ENCODE data around the gene KCNJ10. TPM values are rescaled to one million over a fixed set of nuclear protein-coding genes. Genes with fewer than 3 reads are reported as not detected.

The KCNJ10 gene
- total RNA-seq, 1 experiment from 2014 or later, result 1.4 TPM

GRCh38 chr1:159955456-159955855 is 114.5 kb downstream of the KCNJ10 start:
- Mint-ChIP-seq H3K27me3 (ENCODE audit: low read depth) (peaks cover 9% of the 10 kb centered on the region), H3K36me3 (no peaks in the 10 kb centered on the region), H3K4me1 (no peaks in the 10 kb centered on the region; the same call in 1 of the 2 replicates), H3K9me3 (no peaks in the 10 kb centered on the region), H3K27ac (no peak overlapping the region), H3K4me3 (no peak overlapping the region)
- ChIA-PET POLR2A (no interaction called here), CTCF (interaction anchor here (1.6 to 4.3 kb wide), 2 partner anchors 9 to 52 kb away, joined by 4 to 32 read pairs; partner anchors contain the start of gene IGSF9)
- ATAC-seq (no peak), DNase-seq (ENCODE audit: low spot score) (no peak)
- TF ChIP-seq CBFB (CRISPR knock-in tag; IDR thresholded peaks at IDR 0.05; ENCODE audit: low read depth) (no peak), E2F4 (CRISPR knock-in tag; IDR thresholded peaks at IDR 0.05; ENCODE audit: borderline replicate concordance, low read depth) (no peak), RELA (CRISPR knock-in tag; IDR thresholded peaks at IDR 0.05; ENCODE audit: borderline replicate concordance) (no peak), SOX15 (CRISPR knock-in tag; IDR thresholded peaks at IDR 0.05) (no peak), NFE2L1 (CRISPR knock-in tag; IDR thresholded peaks at IDR 0.05) (no peak), MLX (CRISPR knock-in tag; IDR thresholded peaks at IDR 0.05) (no peak), ZNF671 (CRISPR knock-in tag; IDR thresholded peaks at IDR 0.05) (no peak), ATF1 (CRISPR knock-in tag; IDR thresholded peaks at IDR 0.05) (no peak), USF1 (CRISPR knock-in tag; IDR thresholded peaks at IDR 0.05) (no peak), ZNF425 (CRISPR knock-in tag; conservative IDR thresholded peaks at IDR 0.05) (no peak), GTF2I (CRISPR knock-in tag; conservative IDR thresholded peaks at IDR 0.05) (no peak), ZNF532 (CRISPR knock-in tag; IDR thresholded peaks at IDR 0.05; ENCODE audit: borderline replicate concordance) (no peak), NR2C2 (CRISPR knock-in tag; IDR thresholded peaks at IDR 0.05) (no peak), JUN (CRISPR knock-in tag; IDR thresholded peaks at IDR 0.05) (no peak), ATF2 (CRISPR knock-in tag; IDR thresholded peaks at IDR 0.05; ENCODE audit: borderline replicate concordance, low read depth) (no peak), HMGA2 (CRISPR knock-in tag; IDR thresholded peaks at IDR 0.05) (no peak), AFF4 (CRISPR knock-in tag; IDR thresholded peaks at IDR 0.05; ENCODE audit: borderline replicate concordance) (no peak), SMAD3 (CRISPR knock-in tag; IDR thresholded peaks at IDR 0.05; ENCODE audit: borderline replicate concordance) (no peak), TP53 (CRISPR knock-in tag; IDR thresholded peaks at IDR 0.05) (no peak)

All from WTC11 (cell line).